Measurements from ENCODE around the gene SCAMP3. TPM values are rescaled to one million over a fixed set of nuclear protein-coding genes. Genes with fewer than 3 reads are reported as not detected.

The SCAMP3 gene
- total RNA-seq, 1 donor, result 41.3 TPM

GRCh38 chr1:155307247-155307740, 45.1 kb upstream of the SCAMP3 start:
- TF ChIP-seq CTCF (IDR thresholded peaks at IDR 0.05; ENCODE audit: extremely low read depth, low read depth, low read length), result peak; percentile 47
- H3K4me2 ChIP-seq (ENCODE audit: insufficient read depth, low read length), result no peak overlapping the region
- no peaks in the 10 kb centered on the region for H3K27me3 ChIP-seq (ENCODE audit: insufficient read depth, low read length)
- peaks cover 34% of the 10 kb centered on the region for H3K79me2 ChIP-seq (ENCODE audit: insufficient read depth, low read length)
- no peak for DNase-seq (ENCODE audit: insufficient read length, low spot score, missing footprints)
- no peak overlapping the region for H2AFZ ChIP-seq (ENCODE audit: low read length)
- peaks cover 37% of the 10 kb centered on the region for H3K4me1 ChIP-seq (ENCODE audit: insufficient read depth, low read length)
- no peaks in the 10 kb centered on the region for H3K9me3 ChIP-seq (ENCODE audit: low read depth, low read length)
- H4K20me1 ChIP-seq (ENCODE audit: insufficient read depth, low read length), result no peaks in the 10 kb centered on the region
- no peak overlapping the region for H3K4me3 ChIP-seq (ENCODE audit: insufficient read depth, low read length)
- H3K36me3 ChIP-seq (ENCODE audit: insufficient read depth, low read length), result peaks cover 11% of the 10 kb centered on the region
- H3K27ac ChIP-seq (ENCODE audit: low read depth, low read length), result peak overlapping the region; percentile 87

GRCh38 chr1:155305881-155306391, 43.8 kb upstream of the SCAMP3 start:
- DNase-seq (ENCODE audit: insufficient read length, low spot score, missing footprints), result peak; percentile 84
- H2AFZ ChIP-seq (ENCODE audit: low read length), result peak overlapping the region; percentile 54

GRCh38 chr1:155304558-155305063, 42.5 kb upstream of the SCAMP3 start:
- Histone ChIP-seq H3K79me2 (ENCODE audit: insufficient read depth, low read length) (peaks cover 10% of the 10 kb centered on the region), H2AFZ (ENCODE audit: low read length) (no peak overlapping the region), H4K20me1 (ENCODE audit: insufficient read depth, low read length) (no peaks in the 10 kb centered on the region), H3K27ac (ENCODE audit: low read depth, low read length) (no peak overlapping the region), H3K4me1 (ENCODE audit: insufficient read depth, low read length) (peaks cover 31% of the 10 kb centered on the region), H3K9me3 (ENCODE audit: low read depth, low read length) (no peaks in the 10 kb centered on the region), H3K27me3 (ENCODE audit: insufficient read depth, low read length) (no peaks in the 10 kb centered on the region), H3K36me3 (ENCODE audit: insufficient read depth, low read length) (no peaks in the 10 kb centered on the region), H3K4me2 (ENCODE audit: insufficient read depth, low read length) (no peak overlapping the region), H3K4me3 (ENCODE audit: insufficient read depth, low read length) (no peak overlapping the region)
- no peak for TF ChIP-seq CTCF (IDR thresholded peaks at IDR 0.05; ENCODE audit: extremely low read depth, low read depth, low read length)
- peak; percentile 39 for DNase-seq (ENCODE audit: insufficient read length, low spot score, missing footprints)

More at GRCh38 chr1:155305881-155306391, 43.8 kb upstream of the SCAMP3 start:
- Histone ChIP-seq H3K27me3 (ENCODE audit: insufficient read depth, low read length) (no peaks in the 10 kb centered on the region), H3K4me3 (ENCODE audit: insufficient read depth, low read length) (no peak overlapping the region), H3K9me3 (ENCODE audit: low read depth, low read length) (no peaks in the 10 kb centered on the region), H3K79me2 (ENCODE audit: insufficient read depth, low read length) (peaks cover 23% of the 10 kb centered on the region), H3K36me3 (ENCODE audit: insufficient read depth, low read length) (peaks cover 7% of the 10 kb centered on the region), H3K27ac (ENCODE audit: low read depth, low read length) (no peak overlapping the region), H4K20me1 (ENCODE audit: insufficient read depth, low read length) (no peaks in the 10 kb centered on the region), H3K4me1 (ENCODE audit: insufficient read depth, low read length) (peaks cover 37% of the 10 kb centered on the region), H3K4me2 (ENCODE audit: insufficient read depth, low read length) (peak overlapping the region; percentile 34)
- no peak for TF ChIP-seq CTCF (IDR thresholded peaks at IDR 0.05; ENCODE audit: extremely low read depth, low read depth, low read length)

GRCh38 chr1:155301342-155301841, 39.2 kb upstream of the SCAMP3 start, which contains the start of gene PKLR:
Gene PKLR, minus strand, starts transcription at chr1:155301438. Its CDS starts 43 bp downstream, at chr1:155301395.
- no peak within 1 kb of the TSS for H2AFZ ChIP-seq (ENCODE audit: low read length)
- no peak within 1 kb of the TSS for H3K4me2 ChIP-seq (ENCODE audit: insufficient read depth, low read length)
- no peaks in the 10 kb centered on the region for H3K79me2 ChIP-seq (ENCODE audit: insufficient read depth, low read length)
- H3K4me1 ChIP-seq (ENCODE audit: insufficient read depth, low read length), result peaks cover 16% of the 10 kb centered on the region
- H3K36me3 ChIP-seq (ENCODE audit: insufficient read depth, low read length), result no peaks in the 10 kb centered on the region
- H3K27me3 ChIP-seq (ENCODE audit: insufficient read depth, low read length), result peaks cover 7% of the 10 kb centered on the region
- no peak within 1 kb of the TSS for H3K27ac ChIP-seq (ENCODE audit: low read depth, low read length)
- H3K4me3 ChIP-seq (ENCODE audit: insufficient read depth, low read length), result no peak within 1 kb of the TSS
- DNase-seq (ENCODE audit: insufficient read length, low spot score, missing footprints), result peak; percentile 0
- no peak for TF ChIP-seq CTCF (IDR thresholded peaks at IDR 0.05; ENCODE audit: extremely low read depth, low read depth, low read length)
- no peaks in the 10 kb centered on the region for H4K20me1 ChIP-seq (ENCODE audit: insufficient read depth, low read length)
- H3K9me3 ChIP-seq (ENCODE audit: low read depth, low read length), result no peaks in the 10 kb centered on the region

Data from osteoblast (primary cell).